ENCODE measurements around the gene PDE6G. TPM values are rescaled to one million over a fixed set of nuclear protein-coding genes. Genes with fewer than 3 reads are reported as not detected.
A peak's percentile ranks its signal among the peaks of the same experiment; 100 is the strongest.

Gene PDE6G
- polyA plus RNA-seq, 3 donors = 10.0 to 12.1 (median 10.2) TPM

- no peak for DNase-seq (ENCODE audit: extremely low read depth in 1 of 11, low read depth in 9 of 11, low spot score in 4 of 11)
Measured at GRCh38 chr17:81608082-81608481, 48.3 kb downstream of the PDE6G start.

- DNase-seq (ENCODE audit: extremely low read depth in 1 of 11, low read depth in 9 of 11, low spot score in 4 of 11) = no peak
Measured at GRCh38 chr17:81607431-81607830, 48.9 kb downstream of the PDE6G start.

- DNase-seq (ENCODE audit: extremely low read depth in 1 of 11, low read depth in 9 of 11, low spot score in 4 of 11) = no peak
Measured at GRCh38 chr17:81603846-81604610, 52.3 kb downstream of the PDE6G start.

- peak; percentile 42 to 72 (median 55) for DNase-seq (ENCODE audit: extremely low read depth in 1 of 11, low read depth in 9 of 11, low spot score in 4 of 11)
Measured at GRCh38 chr17:81601525-81602120, 54.7 kb downstream of the PDE6G start.

Other genes with a start within 250 kb of the PDE6G start
- gene ACTG1, start 143.7 kb downstream of the PDE6G start, polyA plus RNA-seq (ENCODE audit: insufficient read length in 3 of 3) = 1,000 to 10,000 TPM; 2,933 to 3,390 (median 3,165) TPM
- 1 to 10 TPM; 1.2 to 2.4 (median 1.6) TPM for gene FSCN2, start 128.2 kb downstream of the PDE6G start, polyA plus RNA-seq (ENCODE audit: insufficient read length in 3 of 3)
- gene FAAP100, start 104.2 kb downstream of the PDE6G start, polyA plus RNA-seq (ENCODE audit: insufficient read length in 3 of 3) = 10 to 100 TPM; 16.5 to 34.0 (median 27.0) TPM
- 10 to 100 TPM; 53.8 to 73.2 (median 54.3) TPM for gene NPLOC4, start 19.4 kb downstream of the PDE6G start, polyA plus RNA-seq (ENCODE audit: insufficient read length in 3 of 3)
- 1 to 10 TPM; 1.5 to 6.6 (median 3.9) TPM for gene TSPAN10, start 19.3 kb downstream of the PDE6G start, polyA plus RNA-seq (ENCODE audit: insufficient read length in 3 of 3)
- 10 to 100 TPM; 12.5 to 22.3 (median 17.8) TPM for gene OXLD1, start 10.1 kb upstream of the PDE6G start, polyA plus RNA-seq (ENCODE audit: insufficient read length in 3 of 3)
- gene CCDC137, start 10.2 kb upstream of the PDE6G start, polyA plus RNA-seq (ENCODE audit: insufficient read length in 3 of 3) = 10 to 100 TPM; 10.8 to 17.7 (median 14.8) TPM
- gene ARL16, start 27.3 kb upstream of the PDE6G start, polyA plus RNA-seq (ENCODE audit: insufficient read length in 3 of 3) = 10 to 100 TPM; 46.4 to 53.3 (median 50.0) TPM
- gene HGS, start 27.5 kb upstream of the PDE6G start, polyA plus RNA-seq (ENCODE audit: insufficient read length in 3 of 3) = 100 to 1,000 TPM in 2 of 3 donors, 10 to 100 TPM in 1; 87.7 to 111 (median 107) TPM
- gene MRPL12, start 46.8 kb upstream of the PDE6G start, polyA plus RNA-seq (ENCODE audit: insufficient read length in 3 of 3) = 10 to 100 TPM; 40.1 to 60.5 (median 45.7) TPM
- 10 to 100 TPM; 11.5 to 19.3 (median 18.9) TPM for gene SLC25A10, start 55.7 kb upstream of the PDE6G start, polyA plus RNA-seq (ENCODE audit: insufficient read length in 3 of 3)
- gene GCGR, start 147.6 kb upstream of the PDE6G start, polyA plus RNA-seq (ENCODE audit: insufficient read length in 3 of 3) = 10 to 100 TPM in 2 of 3 donors, 1 to 10 TPM in 1; 7.1 to 17.7 (median 12.5) TPM
- 100 to 1,000 TPM in 2 of 3 donors, 10 to 100 TPM in 1; 61.8 to 109 (median 107) TPM for gene MCRIP1, start 176.7 kb upstream of the PDE6G start, polyA plus RNA-seq (ENCODE audit: insufficient read length in 3 of 3)
- gene PPP1R27, start 178.5 kb upstream of the PDE6G start, polyA plus RNA-seq (ENCODE audit: insufficient read length in 3 of 3) = under 1 TPM; 0.12 to 0.45 (median 0.17) TPM
- 100 to 1,000 TPM; 401 to 475 (median 404) TPM for gene P4HB, start 204.0 kb upstream of the PDE6G start, polyA plus RNA-seq (ENCODE audit: insufficient read length in 3 of 3)
- 100 to 1,000 TPM; 145 to 242 (median 217) TPM for gene ARHGDIA, start 214.8 kb upstream of the PDE6G start, polyA plus RNA-seq (ENCODE audit: insufficient read length in 3 of 3)
- gene ALYREF, start 235.0 kb upstream of the PDE6G start, polyA plus RNA-seq (ENCODE audit: insufficient read length in 3 of 3) = 10 to 100 TPM; 66.5 to 99.3 (median 76.1) TPM
- gene ANAPC11, start 235.2 kb upstream of the PDE6G start, polyA plus RNA-seq (ENCODE audit: insufficient read length in 3 of 3) = 100 to 1,000 TPM in 1 of 3 donors, 10 to 100 TPM in 2; 63.8 to 110 (median 93.7) TPM
- 1 to 10 TPM in 1 of 3 donors, under 1 TPM in 2; 0.93 to 1.4 (median 0.97) TPM for gene NPB, start 245.7 kb upstream of the PDE6G start, polyA plus RNA-seq (ENCODE audit: insufficient read length in 3 of 3)

All from renal cortex interstitium (tissue), 11 donors.